ENCODE data around the gene VAV3.

Gene VAV3

GRCh38 chr1:107525961-107526360 lies 439.0 kb downstream of the VAV3 start:
- peaks cover 7% of the 10 kb centered on the region; the same call in 1 of the 2 replicates for H3K9me3 ChIP-seq
- no peaks in the 10 kb centered on the region for H4K20me1 ChIP-seq
- H3K4me3 ChIP-seq = no peak overlapping the region
- H3K36me3 ChIP-seq = no peaks in the 10 kb centered on the region
- no peak overlapping the region for H3K27ac ChIP-seq
- no peaks in the 10 kb centered on the region for H3K27me3 ChIP-seq
- H3K4me1 ChIP-seq = peaks cover 66% of the 10 kb centered on the region
- no peak overlapping the region for H3K4me2 ChIP-seq
- no peak overlapping the region for H3K9ac ChIP-seq
- no peak for TF ChIP-seq Cebpa-rat (IDR thresholded peaks at IDR 0.05)

- H3K4me1 ChIP-seq = peaks cover 59% of the 10 kb centered on the region
- H3K36me3 ChIP-seq = no peaks in the 10 kb centered on the region
- H3K27ac ChIP-seq = no peak overlapping the region
- H3K27me3 ChIP-seq = no peaks in the 10 kb centered on the region
- no peaks in the 10 kb centered on the region for H4K20me1 ChIP-seq
- peaks cover 7% of the 10 kb centered on the region; the same call in 1 of the 2 replicates for H3K9me3 ChIP-seq
- H3K9ac ChIP-seq = no peak overlapping the region
- no peak overlapping the region; the same call in 1 of the 2 replicates for H3K4me2 ChIP-seq
- peak; percentile 92 for TF ChIP-seq Cebpa-rat (IDR thresholded peaks at IDR 0.05)
- H3K4me3 ChIP-seq = no peak overlapping the region
Measured at GRCh38 chr1:107525145-107525544, 439.8 kb downstream of the VAV3 start.

- peaks cover 7% of the 10 kb centered on the region; the same call in 1 of the 2 replicates for H3K9me3 ChIP-seq
- H3K4me2 ChIP-seq = no peak overlapping the region
- H3K36me3 ChIP-seq = no peaks in the 10 kb centered on the region
- H3K27me3 ChIP-seq = no peaks in the 10 kb centered on the region
- H3K27ac ChIP-seq = no peak overlapping the region
- H3K4me1 ChIP-seq = peaks cover 51% of the 10 kb centered on the region
- no peak overlapping the region for H3K9ac ChIP-seq
- H3K4me3 ChIP-seq = no peak overlapping the region
- TF ChIP-seq Cebpa-rat (IDR thresholded peaks at IDR 0.05) = no peak
- H4K20me1 ChIP-seq = no peaks in the 10 kb centered on the region
Measured at GRCh38 chr1:107524301-107524700, 440.7 kb downstream of the VAV3 start.

GRCh38 chr1:107523736-107524135 lies 441.2 kb downstream of the VAV3 start:
- no peak overlapping the region for H3K4me2 ChIP-seq
- TF ChIP-seq Cebpa-rat (IDR thresholded peaks at IDR 0.05) = no peak

GRCh38 chr1:107523061-107523460 lies 441.9 kb downstream of the VAV3 start:
- Histone ChIP-seq H3K9ac (no peak overlapping the region), H3K27ac (no peak overlapping the region), H4K20me1 (no peaks in the 10 kb centered on the region), H3K4me2 (no peak overlapping the region), H3K27me3 (no peaks in the 10 kb centered on the region), H3K4me1 (peaks cover 39% of the 10 kb centered on the region), H3K4me3 (no peak overlapping the region), H3K9me3 (peaks cover 7% of the 10 kb centered on the region; the same call in 1 of the 2 replicates), H3K36me3 (no peaks in the 10 kb centered on the region)
- TF ChIP-seq Cebpa-rat (IDR thresholded peaks at IDR 0.05) = no peak

More at GRCh38 chr1:107523736-107524135, 441.2 kb downstream of the VAV3 start:
- Histone ChIP-seq H3K9me3 (peaks cover 7% of the 10 kb centered on the region; the same call in 1 of the 2 replicates), H3K9ac (no peak overlapping the region), H3K27ac (no peak overlapping the region), H3K36me3 (no peaks in the 10 kb centered on the region), H3K4me1 (peaks cover 46% of the 10 kb centered on the region), H3K4me3 (no peak overlapping the region), H4K20me1 (no peaks in the 10 kb centered on the region), H3K27me3 (no peaks in the 10 kb centered on the region)
